DOHH2 (cell line): Measurements from ENCODE around the gene MIA.
"Not testable (repeated sequence)": the region's sequence is repeated elsewhere in the genome, so short reads cannot be mapped to it uniquely, and the experiment has no call there.

Source experiments
- H3F3A ChIP-seq: fragments of 200-600 bp; sonication (generic), shearing (Covaris generic); 2 replicates; pipeline ENCODE4 v1.6.0; 2016; ENCODE audit warnings: antibody characterized with exemption, mild to moderate bottlenecking; ENCODE audit not compliant: control insufficient read depth, insufficient read depth
- H3K27ac ChIP-seq: fragments of 200-600 bp; sonication (generic); 2 replicates; pipeline ENCODE4 v1.5.1; 2014; ENCODE audit warnings: low read depth, mild to moderate bottlenecking, low read length, moderate library complexity
- H3K27me3 ChIP-seq: fragments of 200-600 bp; sonication (generic); 2 replicates; pipeline ENCODE4 v1.6.1; 2014; ENCODE audit warnings: mild to moderate bottlenecking, low read length, mixed read lengths; ENCODE audit not compliant: control insufficient read depth
- H3K36me3 ChIP-seq: fragments of 200-600 bp; sonication (generic); 2 replicates; pipeline ENCODE4 v1.6.1; 2014; ENCODE audit warnings: mild to moderate bottlenecking, low read length, moderate library complexity, mixed read lengths; ENCODE audit not compliant: control insufficient read depth
- H3K4me1 ChIP-seq: fragments of 200-600 bp; sonication (generic); 2 replicates; pipeline ENCODE4 v1.6.1; 2014; ENCODE audit warnings: mild to moderate bottlenecking, low read length, mixed read lengths; ENCODE audit not compliant: control insufficient read depth
- H3K4me2 ChIP-seq: fragments of 200-600 bp; sonication (generic); 2 replicates; pipeline ENCODE4 v1.6.0; 2014; ENCODE audit warnings: mild to moderate bottlenecking, low read length, moderate library complexity
- H3K4me3 ChIP-seq: fragments of 200-600 bp; sonication (generic); 2 replicates; pipeline ENCODE4 v1.5.1; 2014; ENCODE audit warnings: mild to moderate bottlenecking, low read length, mixed read lengths
- H3K79me2 ChIP-seq: fragments of 200-600 bp; sonication (generic); 2 replicates; pipeline ENCODE4 v1.6.1; 2014; ENCODE audit warnings: mild to moderate bottlenecking, low read length, mixed read lengths; ENCODE audit not compliant: control insufficient read depth
- H3K9me2 ChIP-seq: fragments of 200-600 bp; sonication (generic); replicated peaks from 2 replicates; pipeline ENCODE4 v1.6.1; 2014; ENCODE audit warnings: mild to moderate bottlenecking, low read length, mixed read lengths; ENCODE audit not compliant: control insufficient read depth
- H3K9me3 ChIP-seq: fragments of 200-600 bp; sonication (generic); 2 replicates; pipeline ENCODE4 v1.6.1; 2014; ENCODE audit warnings: antibody characterized with exemption, low read length, mixed read lengths; ENCODE audit not compliant: control insufficient read depth, insufficient read depth
- H4K20me1 ChIP-seq: fragments of 200-600 bp; sonication (generic); 2 replicates; pipeline ENCODE4 v1.6.0; 2014; ENCODE audit warnings: low read depth, mild to moderate bottlenecking, antibody characterized with exemption, low read length, moderate library complexity; ENCODE audit not compliant: control insufficient read depth, insufficient read depth

Gene MIA

GRCh38 chr19:40826699-40827385, 51.5 kb downstream of the MIA start:
- not testable (repeated sequence) for H3K27me3 ChIP-seq, H3K79me2 ChIP-seq, H3K36me3 ChIP-seq, H3F3A ChIP-seq, H4K20me1 ChIP-seq, H3K27ac ChIP-seq, H3K9me3 ChIP-seq, H3K4me2 ChIP-seq, H3K4me3 ChIP-seq, H3K9me2 ChIP-seq, H3K4me1 ChIP-seq
